ENCODE data around the gene RTN4. TPM values are rescaled to one million over a fixed set of nuclear protein-coding genes. Genes with fewer than 3 reads are reported as not detected.

The RTN4 gene
- total RNA-seq, 1 donor from 2014 or later = 337 TPM

GRCh38 chr2:55033921-55034320 lies 16.3 kb downstream of the RTN4 start:
- DNase-seq (ENCODE audit: low spot score) = no peak

- no peak for DNase-seq (ENCODE audit: low spot score)
These were observed 17.0 kb downstream of the RTN4 start for GRCh38 chr2:55033076-55033742.

- no peak for DNase-seq (ENCODE audit: low spot score)
These were observed 18.7 kb downstream of the RTN4 start for GRCh38 chr2:55031505-55031904.

DNA sequence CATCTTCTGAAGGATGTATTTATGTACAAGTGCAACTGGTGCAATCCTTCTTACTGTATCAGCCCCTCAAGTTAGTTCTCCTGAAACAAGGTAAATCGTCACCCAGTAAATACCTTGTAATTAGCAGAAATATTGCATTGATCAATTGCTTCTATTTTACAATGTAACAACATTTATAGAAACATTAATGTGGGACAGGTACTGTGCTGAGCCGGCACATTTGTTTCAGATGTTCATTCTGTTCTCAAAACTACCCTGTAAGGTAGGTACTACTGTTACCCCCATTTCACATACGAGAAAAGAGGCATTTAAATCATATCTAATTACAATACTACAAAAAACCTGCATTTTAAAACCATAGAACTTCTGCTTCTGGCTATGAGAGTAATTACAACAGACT lies 19.5 kb downstream of the RTN4 start:
- DNase-seq (ENCODE audit: low spot score) = no peak

GRCh38 chr2:55029098-55029497 lies 21.2 kb downstream of the RTN4 start:
- DNase-seq (ENCODE audit: low spot score) = no peak

GRCh38 chr2:55027226-55027625 lies 23.0 kb downstream of the RTN4 start:
- DNase-seq (ENCODE audit: low spot score) = no peak

DNA sequence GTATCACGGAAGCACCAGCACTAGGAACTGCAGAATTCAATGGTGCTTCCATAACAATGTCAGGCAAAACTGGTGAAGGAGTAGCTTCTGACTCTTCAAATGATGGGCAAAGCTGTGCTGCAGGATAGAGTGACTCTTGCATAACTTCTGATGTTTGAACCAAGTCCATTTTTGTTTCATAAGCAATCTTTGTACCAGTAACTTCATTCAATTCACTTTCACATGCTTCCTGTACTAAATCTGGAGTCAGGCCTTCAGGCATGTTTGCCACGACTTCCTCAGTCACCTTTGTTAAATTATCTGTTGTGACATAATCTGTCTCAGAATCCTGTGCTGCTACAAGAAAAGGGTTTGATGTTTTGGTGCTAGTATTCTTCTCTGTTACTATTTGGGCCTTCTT lies 24.0 kb downstream of the RTN4 start:
- DNase-seq (ENCODE audit: low spot score) = no peak

GRCh38 chr2:55025627-55026026 lies 24.6 kb downstream of the RTN4 start:
- no peak for DNase-seq (ENCODE audit: low spot score)

GRCh38 chr2:55025082-55025481 lies 25.2 kb downstream of the RTN4 start:
- no peak for DNase-seq (ENCODE audit: low spot score)

- DNase-seq (ENCODE audit: low spot score) = no peak
These were observed 27.8 kb downstream of the RTN4 start for GRCh38 chr2:55022476-55022875.

DNA sequence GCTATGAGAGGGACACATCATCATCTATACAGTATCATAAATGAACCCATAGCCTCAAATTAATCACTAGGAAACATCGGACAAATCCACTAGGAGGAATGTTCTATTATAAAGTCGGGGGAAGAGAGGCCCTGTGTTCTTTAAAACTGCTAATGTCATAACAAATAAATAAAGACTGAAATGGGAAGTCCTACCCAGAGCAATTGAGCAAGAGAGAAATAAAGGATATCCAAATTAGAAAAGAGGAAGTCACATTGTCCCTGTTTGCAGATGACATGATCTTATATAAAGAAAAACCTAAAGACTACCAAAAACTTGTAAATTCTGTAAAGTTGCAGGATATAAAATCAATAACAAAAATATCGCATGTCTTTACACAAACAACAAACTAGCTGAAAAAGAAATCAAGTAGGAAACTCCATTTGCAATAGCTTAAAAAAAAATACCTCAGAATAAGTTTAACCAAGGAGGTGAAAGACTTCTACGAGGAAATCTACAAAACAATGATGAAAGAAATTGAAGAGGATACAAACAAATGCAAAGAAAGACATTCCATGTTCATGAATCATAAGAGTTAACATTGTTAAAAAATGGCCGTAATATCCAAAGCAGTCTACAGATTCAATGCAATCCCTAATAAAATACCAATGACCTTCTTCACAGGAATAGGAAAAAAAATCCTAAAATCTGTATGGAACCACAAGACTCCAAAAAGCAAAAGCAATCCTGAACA lies 30.6 kb downstream of the RTN4 start:
- DNase-seq (ENCODE audit: low spot score) = no peak

DNA sequence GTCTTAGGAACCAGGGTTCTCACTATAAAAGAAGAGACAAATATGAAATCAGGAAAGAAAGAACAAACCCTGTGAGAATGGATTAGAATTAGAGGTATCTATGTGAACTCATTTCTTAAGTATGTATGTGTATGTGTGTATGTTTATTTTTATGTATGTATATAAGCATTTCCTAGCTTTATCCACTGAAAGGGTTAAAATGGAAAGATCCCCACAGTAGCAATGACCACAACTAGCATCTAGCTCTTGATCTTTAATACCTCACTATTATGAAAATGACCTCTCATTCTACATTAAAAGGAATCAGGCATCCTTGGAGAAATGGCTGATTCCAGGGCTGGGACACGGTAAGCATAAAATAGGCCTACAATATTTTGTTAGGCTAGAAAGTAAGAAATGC lies 31.6 kb downstream of the RTN4 start:
- DNase-seq (ENCODE audit: low spot score) = no peak

GRCh38 chr2:55017880-55018279 lies 32.4 kb downstream of the RTN4 start:
- DNase-seq (ENCODE audit: low spot score) = no peak

GRCh38 chr2:55017428-55017827 lies 32.8 kb downstream of the RTN4 start:
- no peak for DNase-seq (ENCODE audit: low spot score)

DNA sequence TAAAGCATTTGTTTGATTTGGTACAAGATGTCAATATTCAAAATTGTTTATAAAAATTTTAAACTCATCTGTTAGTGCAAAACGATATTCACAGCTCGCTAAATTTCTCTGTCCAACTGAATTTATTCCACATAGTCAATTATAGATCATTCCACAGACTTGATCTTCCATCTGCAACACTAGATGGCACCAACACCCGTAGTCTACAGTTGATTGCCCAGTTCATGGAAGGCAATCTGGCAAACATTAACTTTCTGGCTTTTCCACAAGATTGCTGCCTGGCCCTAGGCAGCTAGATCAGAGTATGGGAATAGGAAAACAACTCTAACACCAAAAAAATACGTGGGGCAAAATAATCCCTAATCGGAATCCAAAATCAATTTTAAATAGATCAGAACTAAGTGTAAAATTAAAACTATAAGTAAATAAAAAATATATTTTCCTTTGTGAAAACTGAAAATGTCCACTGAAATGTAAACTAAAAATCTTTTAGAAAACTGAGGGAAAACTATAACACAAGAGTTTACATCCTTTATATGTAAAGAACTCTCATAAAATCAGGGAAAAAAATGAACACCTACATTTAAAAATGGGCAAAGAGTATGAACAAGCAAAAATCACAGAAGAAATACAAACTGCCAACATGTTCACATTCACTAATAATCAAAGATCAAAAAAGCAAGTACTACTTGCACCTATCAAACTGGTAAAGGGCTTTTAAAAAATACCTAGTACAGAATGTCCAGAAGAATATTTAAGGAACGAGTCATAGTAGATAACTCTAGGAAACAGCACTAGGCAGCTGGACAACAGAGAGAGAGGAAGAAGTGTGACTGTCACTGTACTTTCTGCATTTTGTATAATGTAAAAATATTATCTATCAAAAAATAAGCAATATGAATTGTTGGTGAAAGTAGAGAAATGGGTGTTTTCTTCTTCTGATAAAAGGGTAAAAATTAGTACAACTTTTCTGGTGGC lies 35.0 kb downstream of the RTN4 start:
- DNase-seq (ENCODE audit: low spot score) = no peak

DNA sequence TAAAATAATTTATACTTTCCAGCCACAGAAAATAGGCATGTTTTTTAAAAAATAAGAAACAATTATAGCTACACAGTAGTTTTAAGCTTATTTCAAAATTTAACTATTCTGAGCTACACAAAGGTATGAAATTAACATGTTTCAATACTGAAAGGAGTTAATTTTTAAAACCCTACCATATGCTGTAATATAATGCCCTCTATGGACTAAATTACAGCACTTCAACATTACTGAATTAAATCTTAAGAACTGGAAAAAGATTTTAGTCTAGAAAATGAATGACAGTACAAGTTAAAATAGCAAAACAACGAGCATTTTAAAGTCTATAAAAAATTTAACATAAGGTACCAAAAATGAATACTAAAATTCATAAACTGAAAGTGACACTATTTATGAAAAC lies 36.3 kb downstream of the RTN4 start:
- DNase-seq (ENCODE audit: low spot score) = no peak

DNA sequence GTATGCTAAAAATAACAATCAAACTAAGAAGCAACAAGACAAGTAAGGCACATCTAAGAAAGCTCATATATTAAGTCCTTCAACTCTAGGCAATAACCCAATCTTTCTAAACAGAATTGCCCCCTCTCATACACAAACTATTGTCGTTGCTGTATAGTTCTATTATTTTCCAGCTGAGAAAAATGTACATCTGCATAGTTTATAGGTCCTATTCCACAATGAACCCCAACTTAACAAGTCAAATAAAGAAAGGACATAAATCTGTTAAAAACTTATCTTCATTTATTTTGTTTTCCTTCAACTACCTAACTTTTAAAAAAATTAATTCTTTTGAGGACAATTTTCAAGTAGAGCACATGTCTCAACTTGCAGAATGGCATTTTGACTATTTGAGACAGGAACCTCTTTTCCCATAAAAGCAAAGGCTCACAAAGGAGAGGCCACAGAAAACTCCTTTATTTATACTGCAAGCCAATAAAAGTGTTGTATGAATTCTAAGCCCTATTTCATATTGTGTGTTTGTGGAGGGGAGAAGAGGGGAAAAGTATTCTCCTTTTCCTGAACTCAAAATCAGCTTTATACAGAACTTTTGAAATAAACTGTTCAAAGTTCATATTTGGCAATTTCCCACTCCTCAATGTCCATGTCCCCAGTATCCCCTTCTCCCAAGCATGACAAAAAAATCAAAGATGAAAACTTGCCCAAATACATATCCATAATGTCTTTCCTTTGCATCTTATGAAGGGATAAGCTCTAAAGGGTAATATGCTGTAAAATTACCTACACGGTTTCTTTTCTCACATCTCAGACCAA lies 37.4 kb downstream of the RTN4 start:
- no peak for DNase-seq (ENCODE audit: low spot score)

DNA sequence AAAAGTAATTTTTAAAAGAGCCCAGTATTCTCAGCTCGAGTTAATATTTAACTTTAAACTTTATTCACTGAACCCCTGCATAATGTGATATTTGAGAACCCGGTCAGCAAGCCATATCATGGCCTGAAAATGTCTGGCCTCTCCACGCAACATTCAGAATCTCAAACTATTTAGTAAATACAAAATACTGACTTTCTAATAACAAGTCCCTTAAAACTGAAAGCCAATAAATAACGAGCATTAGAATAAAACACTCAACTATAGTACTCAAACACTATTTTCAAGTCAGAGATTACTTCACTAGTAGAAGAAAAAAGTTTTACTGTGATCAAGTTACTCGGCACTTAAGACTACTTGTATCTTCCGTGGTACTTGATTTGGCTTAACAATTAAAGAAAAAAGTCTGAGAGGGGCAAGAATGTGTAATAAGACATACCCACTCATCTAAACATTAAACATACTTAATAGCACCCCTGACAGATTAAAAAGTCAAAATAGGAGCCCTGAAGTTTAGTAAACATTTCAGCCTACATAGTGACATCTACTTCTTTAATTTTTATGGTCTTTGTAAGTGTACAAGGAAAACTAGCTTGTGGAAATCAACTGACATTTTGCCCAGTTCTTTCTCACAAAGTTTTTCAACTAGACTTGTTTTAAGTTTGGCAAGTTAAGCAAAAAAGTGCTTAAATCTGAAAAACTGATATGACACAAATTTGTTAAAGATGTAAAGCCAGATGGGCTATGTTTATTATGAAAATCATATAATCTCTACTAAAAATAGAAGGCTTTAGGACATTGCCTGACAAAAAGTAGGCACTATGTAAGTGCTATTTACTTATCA lies 38.2 kb downstream of the RTN4 start:
- no peak for DNase-seq (ENCODE audit: low spot score)

GRCh38 chr2:55010915-55011314 lies 39.3 kb downstream of the RTN4 start:
- DNase-seq (ENCODE audit: low spot score) = no peak

DNA sequence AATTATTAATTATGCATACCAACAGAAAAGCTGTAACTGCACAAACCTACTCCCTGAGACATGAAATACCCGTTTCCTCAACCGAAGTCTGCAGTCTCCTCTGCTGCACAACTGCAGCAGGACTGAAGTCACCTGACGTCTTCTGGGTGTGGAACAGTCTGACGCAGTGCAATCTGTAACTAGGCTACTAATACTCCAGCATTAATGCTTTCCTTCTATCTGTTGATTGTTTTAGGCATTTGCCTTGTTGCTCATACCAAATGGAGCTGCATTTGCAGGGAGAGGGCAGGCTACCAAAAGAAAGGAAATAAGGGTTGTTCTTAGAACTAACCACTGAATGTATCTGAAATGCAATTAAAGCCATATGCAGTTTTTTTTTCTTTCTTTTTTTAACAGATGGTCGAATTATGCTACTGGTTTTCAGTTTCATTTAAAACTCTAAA lies 40.1 kb downstream of the RTN4 start:
- peak; percentile 60 for DNase-seq (ENCODE audit: low spot score)

Data from ureter (tissue), 1 donor.